DOHH2 (cell line): ENCODE data around the gene INPP4B.

ENCODE experiments used
- EZH2phosphoT487 ChIP-seq: fragments of 200-600 bp; sonication (generic); IDR thresholded peaks from 2 replicates; pipeline ENCODE4 v1.6.1; 2017; ENCODE audit warnings: borderline replicate concordance, mild to moderate bottlenecking, antibody characterized with exemption, low read length, moderate library complexity, mixed read lengths
- TF ChIP-seq, protein P1 (sequence below): fragments of 200-600 bp; sonication (generic); IDR thresholded peaks from one replicate; pipeline ENCODE4 v1.5.1; 2014; ENCODE audit warnings: antibody characterized with exemption, mild to moderate bottlenecking, low read depth, low read length; ENCODE audit not compliant: poor library complexity, severe bottlenecking

GRCh38 chr4:142465526-142465925 lies 380.6 kb downstream of the INPP4B start:
- TF ChIP-seq, protein P1, sequence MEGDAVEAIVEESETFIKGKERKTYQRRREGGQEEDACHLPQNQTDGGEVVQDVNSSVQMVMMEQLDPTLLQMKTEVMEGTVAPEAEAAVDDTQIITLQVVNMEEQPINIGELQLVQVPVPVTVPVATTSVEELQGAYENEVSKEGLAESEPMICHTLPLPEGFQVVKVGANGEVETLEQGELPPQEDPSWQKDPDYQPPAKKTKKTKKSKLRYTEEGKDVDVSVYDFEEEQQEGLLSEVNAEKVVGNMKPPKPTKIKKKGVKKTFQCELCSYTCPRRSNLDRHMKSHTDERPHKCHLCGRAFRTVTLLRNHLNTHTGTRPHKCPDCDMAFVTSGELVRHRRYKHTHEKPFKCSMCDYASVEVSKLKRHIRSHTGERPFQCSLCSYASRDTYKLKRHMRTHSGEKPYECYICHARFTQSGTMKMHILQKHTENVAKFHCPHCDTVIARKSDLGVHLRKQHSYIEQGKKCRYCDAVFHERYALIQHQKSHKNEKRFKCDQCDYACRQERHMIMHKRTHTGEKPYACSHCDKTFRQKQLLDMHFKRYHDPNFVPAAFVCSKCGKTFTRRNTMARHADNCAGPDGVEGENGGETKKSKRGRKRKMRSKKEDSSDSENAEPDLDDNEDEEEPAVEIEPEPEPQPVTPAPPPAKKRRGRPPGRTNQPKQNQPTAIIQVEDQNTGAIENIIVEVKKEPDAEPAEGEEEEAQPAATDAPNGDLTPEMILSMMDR = no peak
- TF ChIP-seq EZH2phosphoT487 = no peak
